C4-2B (cell line): ENCODE results near the gene SCAMP4.

ENCODE experiments used
- H3K27ac ChIP-seq: fragments of 450-650 bp; 2 replicates; pipeline ENCODE4 v1.5.1; 2017
- ZFX ChIP-seq: fragments of 450-650 bp; IDR thresholded peaks from 2 replicates; pipeline ENCODE4 v1.6.1; 2017
- TF ChIP-seq, protein P1 (sequence below): fragments of 450-650 bp; conservative IDR thresholded peaks from 2 replicates; pipeline ENCODE4 v1.5.1; 2017; ENCODE audit warnings: mild to moderate bottlenecking

SCAMP4 gene

DNA sequence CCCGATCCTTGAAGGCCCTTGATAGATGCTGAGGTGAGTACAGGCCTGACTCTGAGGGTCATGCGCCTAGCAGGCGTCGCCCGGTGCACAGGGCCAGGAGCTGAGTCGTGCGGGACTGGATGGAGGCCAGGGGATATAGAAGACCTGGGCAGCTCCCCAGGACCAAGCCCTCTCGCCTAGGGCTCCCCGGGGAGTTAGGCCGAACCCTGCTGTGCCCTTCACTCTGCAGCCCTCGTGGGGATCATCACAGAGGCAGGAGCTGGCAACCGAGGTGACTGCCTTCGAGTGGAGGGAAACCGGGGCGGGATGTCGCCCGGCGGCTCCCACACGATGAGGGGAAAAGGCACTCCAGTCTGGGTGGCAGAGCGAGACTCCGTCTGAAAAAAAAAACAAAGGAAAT lies 47.4 kb downstream of the SCAMP4 start:
- no peak overlapping the region for H3K27ac ChIP-seq
- TF ChIP-seq ZFX, result no peak
- TF ChIP-seq, protein P1, sequence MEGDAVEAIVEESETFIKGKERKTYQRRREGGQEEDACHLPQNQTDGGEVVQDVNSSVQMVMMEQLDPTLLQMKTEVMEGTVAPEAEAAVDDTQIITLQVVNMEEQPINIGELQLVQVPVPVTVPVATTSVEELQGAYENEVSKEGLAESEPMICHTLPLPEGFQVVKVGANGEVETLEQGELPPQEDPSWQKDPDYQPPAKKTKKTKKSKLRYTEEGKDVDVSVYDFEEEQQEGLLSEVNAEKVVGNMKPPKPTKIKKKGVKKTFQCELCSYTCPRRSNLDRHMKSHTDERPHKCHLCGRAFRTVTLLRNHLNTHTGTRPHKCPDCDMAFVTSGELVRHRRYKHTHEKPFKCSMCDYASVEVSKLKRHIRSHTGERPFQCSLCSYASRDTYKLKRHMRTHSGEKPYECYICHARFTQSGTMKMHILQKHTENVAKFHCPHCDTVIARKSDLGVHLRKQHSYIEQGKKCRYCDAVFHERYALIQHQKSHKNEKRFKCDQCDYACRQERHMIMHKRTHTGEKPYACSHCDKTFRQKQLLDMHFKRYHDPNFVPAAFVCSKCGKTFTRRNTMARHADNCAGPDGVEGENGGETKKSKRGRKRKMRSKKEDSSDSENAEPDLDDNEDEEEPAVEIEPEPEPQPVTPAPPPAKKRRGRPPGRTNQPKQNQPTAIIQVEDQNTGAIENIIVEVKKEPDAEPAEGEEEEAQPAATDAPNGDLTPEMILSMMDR, result no peak

- H3K27ac ChIP-seq, result no peak overlapping the region
- TF ChIP-seq, protein P1, result no peak
- no peak for TF ChIP-seq ZFX
Observed at GRCh38 chr19:1953037-1953436, 47.8 kb downstream of the SCAMP4 start.

GRCh38 chr19:1953441-1954094 lies 48.4 kb downstream of the SCAMP4 start:
- TF ChIP-seq, protein P1, result no peak
- no peak for TF ChIP-seq ZFX

DNA sequence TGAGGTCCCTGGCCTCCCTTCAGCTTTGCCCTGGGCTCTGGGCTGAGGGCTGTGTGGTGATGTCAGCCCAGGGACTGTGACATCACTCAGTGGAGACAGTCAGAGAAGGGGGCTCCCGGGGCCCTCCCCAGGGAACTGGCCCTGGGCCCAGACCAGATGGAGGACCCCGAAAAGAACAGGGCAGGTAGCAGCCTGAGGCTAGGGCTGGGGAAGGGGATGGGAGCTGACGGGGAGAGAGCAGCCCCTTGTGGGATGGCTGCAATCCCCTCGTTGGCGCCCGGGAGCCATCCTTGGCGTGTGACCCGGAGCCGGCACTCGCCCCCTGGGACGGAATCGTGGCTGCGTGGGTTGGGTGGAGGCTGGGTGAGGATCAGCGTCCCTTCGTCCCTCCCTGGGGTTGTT lies 49.3 kb downstream of the SCAMP4 start:
- no peak overlapping the region for H3K27ac ChIP-seq
- TF ChIP-seq, protein P1, result no peak
- no peak for TF ChIP-seq ZFX

More at GRCh38 chr19:1953441-1954094, 48.4 kb downstream of the SCAMP4 start:
- H3K27ac ChIP-seq, result no peak overlapping the region

- no peak for TF ChIP-seq ZFX
- TF ChIP-seq, protein P1, result no peak
- no peak overlapping the region for H3K27ac ChIP-seq
Observed at GRCh38 chr19:1955171-1956121, 50.2 kb downstream of the SCAMP4 start.

- no peak overlapping the region for H3K27ac ChIP-seq
- TF ChIP-seq ZFX, result no peak
- TF ChIP-seq, protein P1, result no peak
Observed at GRCh38 chr19:1956122-1956494, 50.9 kb downstream of the SCAMP4 start.
